GM13976 (cell line): ENCODE measurements around the gene DGKE.

Experiments
- DNase-seq: peaks from one replicate; pipeline ENCODE4 v3.0.0; 2012; ENCODE audit warnings: low spot score
- in situ Hi-C: fragments of 300-500 bp; cut with MboI; formaldehyde crosslinking; loops from one replicate; pipeline ENCODE4 v1.12.0; 2022; ENCODE audit warnings: low sequenced_read_pairs, mixed read lengths, inconsistent platforms; ENCODE audit not compliant: unreplicated experiment
- TF ChIP-seq, protein P1 (sequence below): IDR thresholded peaks from 2 replicates; pipeline ENCODE4 v1.5.1; 2012; ENCODE audit warnings: borderline replicate concordance, mild to moderate bottlenecking; ENCODE audit not compliant: insufficient read depth; ENCODE audit errors: extremely low read depth, missing control alignments, control extremely low read depth

The DGKE gene

DNA sequence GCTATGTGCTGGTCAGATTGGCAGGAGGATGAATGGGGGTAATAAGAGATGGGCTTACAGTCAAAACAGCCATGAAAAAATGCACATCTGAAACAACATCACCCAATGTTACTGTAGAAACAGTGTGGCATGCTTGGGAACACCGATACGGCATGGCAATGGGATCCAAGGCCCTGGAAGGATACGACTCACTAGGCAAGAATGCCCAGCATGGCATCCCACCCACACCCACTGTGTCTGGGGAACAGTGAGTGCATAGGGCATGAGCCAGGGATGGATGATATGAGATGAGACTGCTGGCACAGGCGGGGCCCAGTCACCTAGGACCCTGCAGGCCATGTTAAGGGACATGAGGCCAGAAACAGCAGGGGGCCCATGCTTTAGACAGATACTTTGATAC is 68.4 kb downstream of the DGKE start:
- TF ChIP-seq, protein P1, sequence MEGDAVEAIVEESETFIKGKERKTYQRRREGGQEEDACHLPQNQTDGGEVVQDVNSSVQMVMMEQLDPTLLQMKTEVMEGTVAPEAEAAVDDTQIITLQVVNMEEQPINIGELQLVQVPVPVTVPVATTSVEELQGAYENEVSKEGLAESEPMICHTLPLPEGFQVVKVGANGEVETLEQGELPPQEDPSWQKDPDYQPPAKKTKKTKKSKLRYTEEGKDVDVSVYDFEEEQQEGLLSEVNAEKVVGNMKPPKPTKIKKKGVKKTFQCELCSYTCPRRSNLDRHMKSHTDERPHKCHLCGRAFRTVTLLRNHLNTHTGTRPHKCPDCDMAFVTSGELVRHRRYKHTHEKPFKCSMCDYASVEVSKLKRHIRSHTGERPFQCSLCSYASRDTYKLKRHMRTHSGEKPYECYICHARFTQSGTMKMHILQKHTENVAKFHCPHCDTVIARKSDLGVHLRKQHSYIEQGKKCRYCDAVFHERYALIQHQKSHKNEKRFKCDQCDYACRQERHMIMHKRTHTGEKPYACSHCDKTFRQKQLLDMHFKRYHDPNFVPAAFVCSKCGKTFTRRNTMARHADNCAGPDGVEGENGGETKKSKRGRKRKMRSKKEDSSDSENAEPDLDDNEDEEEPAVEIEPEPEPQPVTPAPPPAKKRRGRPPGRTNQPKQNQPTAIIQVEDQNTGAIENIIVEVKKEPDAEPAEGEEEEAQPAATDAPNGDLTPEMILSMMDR, result no peak
- no peak for DNase-seq
- in situ Hi-C loops, result no loop called here

DNA sequence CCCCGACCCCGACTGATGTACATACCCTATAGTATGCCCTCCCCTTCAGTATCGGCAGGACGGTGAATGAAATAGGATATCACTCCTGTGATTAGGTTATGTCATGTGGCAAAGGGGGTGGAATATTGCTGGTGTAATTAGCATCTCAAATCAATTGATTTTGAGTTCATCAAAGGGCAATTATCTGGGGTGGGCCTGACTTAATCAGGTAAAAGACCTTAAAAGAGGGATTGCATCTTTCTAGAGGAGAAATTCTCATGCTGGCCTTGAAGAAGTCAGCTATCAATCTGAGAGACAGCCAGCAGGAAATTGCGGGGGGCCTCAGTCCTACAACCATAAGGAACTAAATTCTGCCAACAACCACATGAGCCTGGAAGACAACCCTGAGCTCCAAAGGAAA is 69.6 kb downstream of the DGKE start:
- DNase-seq, result no peak
- TF ChIP-seq, protein P1, result no peak
- in situ Hi-C loops, result no loop called here

DNA sequence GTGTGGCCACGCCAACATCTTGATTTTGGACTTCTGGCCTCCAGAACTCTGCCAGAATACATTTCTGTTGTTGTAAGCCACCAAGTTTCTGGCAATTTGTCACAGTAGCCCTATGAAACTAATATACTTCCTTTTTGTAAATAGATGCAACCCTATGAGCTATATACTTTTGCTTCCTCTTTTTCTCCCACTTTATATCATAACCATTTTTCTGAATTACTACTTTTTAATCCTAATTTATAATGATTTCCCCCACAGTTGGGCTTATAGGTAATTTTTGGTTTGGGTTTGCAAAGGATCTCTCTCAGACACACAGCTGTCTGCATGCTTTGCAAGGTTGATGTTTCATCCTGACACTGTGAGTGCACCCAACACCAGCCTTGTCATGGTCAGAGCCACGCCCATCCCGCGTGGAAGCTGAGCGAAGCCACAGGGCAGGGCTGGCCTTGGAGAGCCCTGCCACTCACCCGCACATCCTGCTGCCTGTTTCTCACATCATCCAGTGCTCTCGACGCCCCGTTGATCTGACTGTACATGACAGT is 74.1 kb downstream of the DGKE start:
- TF ChIP-seq, protein P1, result no peak
- peak; percentile 71 for DNase-seq
- in situ Hi-C loops, result no loop called here

DNA sequence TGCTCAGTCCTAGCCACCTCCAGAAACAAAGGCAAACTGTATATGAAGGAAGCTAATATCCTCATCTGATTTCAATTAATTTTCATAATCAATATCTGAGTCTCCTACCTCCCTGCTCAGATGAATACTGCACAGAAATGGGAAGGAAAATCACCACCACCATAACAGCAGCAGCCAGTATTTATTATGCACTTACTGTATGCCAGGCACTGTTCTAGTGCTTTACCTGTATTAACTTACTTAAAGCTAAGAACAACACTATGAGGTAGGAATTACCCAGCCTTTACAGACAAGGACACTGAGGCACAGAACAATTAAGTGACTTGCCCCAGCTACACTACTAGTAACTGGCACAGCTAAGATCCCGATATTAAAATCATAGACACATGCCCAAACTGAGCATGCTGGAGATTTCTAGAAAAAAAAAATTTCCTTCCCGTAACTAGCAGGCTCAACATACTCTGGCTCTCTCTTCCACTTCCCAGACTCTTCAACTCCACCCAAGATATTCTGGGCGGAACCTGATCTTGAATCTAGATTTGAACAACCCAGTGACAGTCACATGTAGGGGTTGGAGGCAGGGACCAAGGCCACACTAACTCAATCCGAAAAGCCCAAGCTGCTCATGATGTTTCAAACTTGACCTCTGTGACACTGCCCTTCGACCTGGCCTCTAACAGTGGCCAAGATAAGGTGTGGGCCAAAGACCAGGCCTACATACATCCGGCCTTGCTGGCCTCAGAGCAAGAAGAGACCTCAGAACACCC is 76.0 kb downstream of the DGKE start:
- in situ Hi-C loops, result no loop called here
- TF ChIP-seq, protein P1, result no peak
- no peak for DNase-seq

DNA sequence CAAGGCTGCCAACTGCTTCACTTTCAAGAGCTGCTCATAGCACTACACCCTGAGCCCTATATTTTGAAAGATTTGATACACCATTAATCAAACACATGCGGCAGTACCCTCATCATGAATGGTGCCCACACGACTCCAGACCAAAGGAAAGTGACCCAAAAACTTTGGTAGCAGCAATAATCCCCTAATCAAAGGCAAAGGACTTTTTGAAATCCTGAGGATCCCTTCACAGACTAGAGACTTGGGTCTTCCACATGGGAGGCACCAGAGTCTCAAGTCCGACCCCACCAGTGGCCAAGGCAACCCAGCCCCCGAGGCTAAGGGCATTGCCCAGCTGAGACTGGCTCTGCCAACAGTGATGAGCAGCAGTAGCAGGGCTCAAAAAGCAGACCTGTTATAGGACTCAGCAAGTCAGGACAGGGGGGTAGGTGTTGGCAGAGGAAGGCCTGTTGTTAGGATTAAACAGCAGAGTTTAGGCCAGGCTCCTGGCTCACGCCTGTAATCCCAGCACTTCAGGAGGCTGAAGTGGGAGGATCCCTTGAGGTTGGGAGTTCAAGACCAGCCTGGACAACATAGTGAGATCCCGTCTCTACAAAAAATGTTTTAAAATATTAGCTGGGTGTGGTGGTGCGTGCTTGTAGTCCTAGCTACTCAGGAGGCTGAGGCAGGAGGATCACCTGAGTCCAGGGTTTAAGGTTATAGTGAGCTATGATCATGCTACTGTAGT is 76.7 kb downstream of the DGKE start:
- DNase-seq, result no peak
- TF ChIP-seq, protein P1, result no peak
- in situ Hi-C loops, result no loop called here

DNA sequence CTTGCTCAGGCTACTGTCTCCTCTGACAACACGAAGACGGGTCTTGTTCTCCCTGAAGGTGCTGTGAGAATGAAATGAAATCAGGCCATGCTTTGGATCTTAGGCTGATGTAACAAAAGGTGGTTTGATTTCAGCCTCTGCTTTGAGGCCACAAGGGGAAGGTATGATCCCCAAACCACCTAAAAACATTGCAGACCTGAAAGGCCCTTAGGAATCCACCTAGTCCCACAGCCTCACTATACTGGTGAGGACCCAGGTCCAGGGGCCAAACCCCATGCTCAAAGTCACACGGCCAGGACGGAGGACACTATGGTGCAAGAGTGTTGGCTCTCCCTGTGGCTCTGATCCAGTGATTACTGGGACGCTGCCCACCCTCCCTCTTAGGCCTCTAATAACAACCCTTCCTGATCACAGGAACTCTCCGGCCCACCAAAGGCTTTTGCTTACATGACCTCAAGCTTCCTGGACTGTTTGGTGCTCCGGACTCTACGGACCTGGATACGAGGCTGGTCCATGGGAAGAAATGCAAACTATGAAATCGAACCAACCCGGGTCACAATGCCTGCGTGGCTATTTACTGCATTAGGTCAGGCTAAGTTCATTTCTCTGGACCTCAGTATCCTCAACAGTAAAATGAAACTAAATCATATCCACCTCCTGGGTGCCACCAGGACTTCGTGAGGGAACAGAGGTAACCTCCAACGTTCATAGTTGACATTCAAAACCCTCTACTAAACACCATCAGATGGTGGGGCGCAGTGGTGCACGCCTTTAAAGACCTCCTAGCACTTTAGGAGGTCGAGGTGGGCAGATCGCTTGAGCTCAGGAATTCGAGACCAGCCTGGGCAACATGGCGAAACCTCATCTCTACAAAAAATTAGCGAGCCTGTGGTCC is 78.4 kb downstream of the DGKE start:
- TF ChIP-seq, protein P1, result no peak
- DNase-seq, result no peak
- in situ Hi-C loops, result no loop called here
